ENCODE measurements around the gene TTBK2.

DNA sequence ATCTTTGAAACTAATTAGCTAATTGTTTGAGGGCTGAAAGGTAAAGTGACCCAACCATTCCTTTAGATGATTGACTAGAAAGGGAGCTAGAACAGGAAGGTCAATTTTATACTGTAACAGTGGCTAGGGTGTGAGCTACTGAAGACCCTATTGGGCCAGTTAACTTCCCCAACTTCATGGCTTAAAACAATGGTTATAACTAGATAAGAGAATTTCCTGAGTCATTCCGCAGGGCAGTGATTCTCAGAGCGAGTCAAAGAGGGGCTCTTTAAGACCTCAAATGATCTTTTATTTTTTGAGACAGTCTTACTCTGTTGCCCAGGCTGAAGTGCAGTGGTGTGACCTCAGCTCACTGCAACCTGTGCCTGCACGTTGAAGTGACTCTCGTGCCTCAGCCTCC is 33.7 kb upstream of the TTBK2 start:
- TF ChIP-seq, protein P1, sequence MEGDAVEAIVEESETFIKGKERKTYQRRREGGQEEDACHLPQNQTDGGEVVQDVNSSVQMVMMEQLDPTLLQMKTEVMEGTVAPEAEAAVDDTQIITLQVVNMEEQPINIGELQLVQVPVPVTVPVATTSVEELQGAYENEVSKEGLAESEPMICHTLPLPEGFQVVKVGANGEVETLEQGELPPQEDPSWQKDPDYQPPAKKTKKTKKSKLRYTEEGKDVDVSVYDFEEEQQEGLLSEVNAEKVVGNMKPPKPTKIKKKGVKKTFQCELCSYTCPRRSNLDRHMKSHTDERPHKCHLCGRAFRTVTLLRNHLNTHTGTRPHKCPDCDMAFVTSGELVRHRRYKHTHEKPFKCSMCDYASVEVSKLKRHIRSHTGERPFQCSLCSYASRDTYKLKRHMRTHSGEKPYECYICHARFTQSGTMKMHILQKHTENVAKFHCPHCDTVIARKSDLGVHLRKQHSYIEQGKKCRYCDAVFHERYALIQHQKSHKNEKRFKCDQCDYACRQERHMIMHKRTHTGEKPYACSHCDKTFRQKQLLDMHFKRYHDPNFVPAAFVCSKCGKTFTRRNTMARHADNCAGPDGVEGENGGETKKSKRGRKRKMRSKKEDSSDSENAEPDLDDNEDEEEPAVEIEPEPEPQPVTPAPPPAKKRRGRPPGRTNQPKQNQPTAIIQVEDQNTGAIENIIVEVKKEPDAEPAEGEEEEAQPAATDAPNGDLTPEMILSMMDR (IDR thresholded peaks at IDR 0.05) = no peak
- no peak for TF ChIP-seq POLR2A (IDR thresholded peaks at IDR 0.05)

All from adrenal gland (tissue), 5 donors.